Neutrophil (primary cell): Measurements from ENCODE around the gene DNMT3L.

Experiments used
- H3K27ac ChIP-seq: fragments of 200-600 bp; sonication (generic); 2 replicates; pipeline ENCODE4 v1.5.1; 2016; ENCODE audit warnings: mild to moderate bottlenecking, moderate library complexity
- H3K27me3 ChIP-seq: fragments of 200-600 bp; sonication (generic); 2 replicates; pipeline ENCODE4 v1.6.0; 2016; ENCODE audit warnings: mild to moderate bottlenecking
- H3K36me3 ChIP-seq: fragments of 200-600 bp; sonication (generic); 2 replicates; pipeline ENCODE4 v1.5.1; 2017
- H3K4me1 ChIP-seq, 2 experiments: fragments of 200-600 bp in 1 of 2; sonication (generic) in 1 of 2; 1 replicate in 1 of 2; 2 replicates in 1 of 2; pipeline versions ENCODE4 v1.5.1 to v1.6.1; 2013 to 2016; ENCODE audit warnings: low read depth in 1 of 2, low read length in 1 of 2, mild to moderate bottlenecking in 1 of 2, moderate library complexity in 1 of 2; ENCODE audit not compliant: control insufficient read depth in 1 of 2, insufficient read depth in 1 of 2
- H3K4me3 ChIP-seq, 2 experiments: fragments of 200-600 bp in 1 of 2; sonication (generic) in 1 of 2; 1 replicate in 1 of 2; 2 replicates in 1 of 2; pipeline ENCODE4 v1.5.1; 2013 to 2016; ENCODE audit warnings: low read depth in 1 of 2, low read length in 1 of 2, mild to moderate bottlenecking in 1 of 2, moderate library complexity in 1 of 2
- H3K9me3 ChIP-seq: fragments of 200-600 bp; sonication (generic); 2 replicates; pipeline ENCODE4 v1.5.1; 2016
- TF ChIP-seq, protein P1 (sequence below): fragments of 200-600 bp; sonication (generic); IDR thresholded peaks from 2 replicates; pipeline ENCODE4 v1.5.1; 2016; ENCODE audit warnings: antibody characterized with exemption

Gene DNMT3L

DNA sequence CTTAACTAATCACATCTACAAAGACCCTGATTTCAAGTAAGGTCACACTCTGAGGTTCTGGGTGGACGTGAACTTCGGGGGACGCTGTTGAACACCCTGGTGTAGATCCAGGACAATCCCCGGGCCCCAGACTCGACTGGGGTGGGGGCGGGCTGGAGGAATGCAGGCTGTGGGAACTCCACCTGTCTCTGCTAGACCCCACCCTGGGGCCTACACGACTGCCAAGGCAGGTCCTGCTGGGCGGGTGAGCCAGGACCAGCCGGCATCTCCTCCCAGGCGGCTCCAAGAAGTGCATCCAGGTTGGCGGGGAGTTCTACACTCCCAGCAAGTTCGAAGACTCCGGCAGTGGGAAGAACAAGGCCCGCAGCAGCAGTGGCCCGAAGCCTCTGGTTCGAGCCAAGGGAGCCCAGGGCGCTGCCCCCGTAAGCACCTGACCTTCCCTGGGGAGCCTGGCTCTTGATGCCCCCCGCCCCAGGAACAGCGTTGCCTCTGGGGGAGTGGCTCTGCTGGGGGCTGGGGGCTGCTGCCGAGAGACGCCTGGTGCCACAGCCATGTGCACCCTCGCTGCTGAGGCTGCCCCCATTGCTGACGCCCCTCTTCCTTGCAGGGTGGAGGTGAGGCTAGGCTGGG is 27.8 kb upstream of the DNMT3L start:
- H3K27me3 ChIP-seq: peaks cover 29% of the 10 kb centered on the region

DNA sequence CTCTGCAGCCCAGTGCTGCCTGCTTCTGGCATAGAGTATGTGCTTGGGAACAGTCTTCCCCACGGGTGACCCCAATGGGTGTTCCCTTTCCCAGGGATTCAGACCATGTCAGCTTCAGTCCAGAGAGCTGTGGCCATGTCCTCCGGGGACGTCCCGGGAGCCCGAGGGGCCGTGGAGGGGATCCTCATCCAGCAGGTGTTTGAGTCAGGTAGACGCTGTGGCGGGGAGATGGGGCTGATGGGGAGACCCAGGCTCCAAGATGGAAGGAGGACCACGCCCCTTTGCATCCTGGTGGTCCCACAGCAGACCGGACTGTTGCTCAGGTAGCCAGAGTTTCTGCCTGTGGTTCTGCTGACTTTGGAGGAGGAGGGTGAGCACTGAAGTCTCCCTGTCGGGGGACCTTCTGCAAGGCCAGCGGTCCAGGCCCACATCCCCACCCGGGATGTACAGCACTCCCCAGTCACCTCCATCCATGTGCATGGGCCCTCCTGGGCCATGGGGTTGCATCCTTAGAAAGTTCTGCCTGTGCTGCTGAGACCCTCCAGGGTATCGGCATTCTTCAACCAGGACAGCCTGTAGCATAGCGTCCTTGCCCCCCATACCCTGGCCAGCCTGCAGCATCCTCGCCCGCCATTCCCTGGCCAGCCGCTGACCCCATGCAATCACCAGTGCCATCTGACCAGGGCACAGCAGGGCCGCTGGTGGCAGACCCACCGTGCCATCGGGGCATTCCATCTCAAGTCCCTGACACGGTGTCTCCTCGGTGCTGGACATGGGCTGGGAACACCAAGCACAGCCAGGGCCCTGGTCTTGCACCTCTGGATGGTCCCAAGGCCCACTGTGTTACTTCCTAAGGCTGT is 26.8 kb upstream of the DNMT3L start:
- no peaks in the 10 kb centered on the region for H3K36me3 ChIP-seq
- no peak overlapping the region for H3K4me3 ChIP-seq
- H3K9me3 ChIP-seq: no peaks in the 10 kb centered on the region
- H3K4me1 ChIP-seq: no peaks in the 10 kb centered on the region
- TF ChIP-seq, protein P1, sequence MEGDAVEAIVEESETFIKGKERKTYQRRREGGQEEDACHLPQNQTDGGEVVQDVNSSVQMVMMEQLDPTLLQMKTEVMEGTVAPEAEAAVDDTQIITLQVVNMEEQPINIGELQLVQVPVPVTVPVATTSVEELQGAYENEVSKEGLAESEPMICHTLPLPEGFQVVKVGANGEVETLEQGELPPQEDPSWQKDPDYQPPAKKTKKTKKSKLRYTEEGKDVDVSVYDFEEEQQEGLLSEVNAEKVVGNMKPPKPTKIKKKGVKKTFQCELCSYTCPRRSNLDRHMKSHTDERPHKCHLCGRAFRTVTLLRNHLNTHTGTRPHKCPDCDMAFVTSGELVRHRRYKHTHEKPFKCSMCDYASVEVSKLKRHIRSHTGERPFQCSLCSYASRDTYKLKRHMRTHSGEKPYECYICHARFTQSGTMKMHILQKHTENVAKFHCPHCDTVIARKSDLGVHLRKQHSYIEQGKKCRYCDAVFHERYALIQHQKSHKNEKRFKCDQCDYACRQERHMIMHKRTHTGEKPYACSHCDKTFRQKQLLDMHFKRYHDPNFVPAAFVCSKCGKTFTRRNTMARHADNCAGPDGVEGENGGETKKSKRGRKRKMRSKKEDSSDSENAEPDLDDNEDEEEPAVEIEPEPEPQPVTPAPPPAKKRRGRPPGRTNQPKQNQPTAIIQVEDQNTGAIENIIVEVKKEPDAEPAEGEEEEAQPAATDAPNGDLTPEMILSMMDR: no peak
- H3K27me3 ChIP-seq: peaks cover 39% of the 10 kb centered on the region
- no peak overlapping the region for H3K27ac ChIP-seq

More for the DNA sequence above, 27.8 kb upstream of the DNMT3L start:
- no peak overlapping the region for H3K27ac ChIP-seq
- no peaks in the 10 kb centered on the region for H3K4me1 ChIP-seq
- H3K9me3 ChIP-seq: no peaks in the 10 kb centered on the region
- TF ChIP-seq, protein P1: no peak
- no peak overlapping the region for H3K4me3 ChIP-seq
- no peaks in the 10 kb centered on the region for H3K36me3 ChIP-seq

GRCh38 chr21:44286716-44287632 is 25.3 kb upstream of the DNMT3L start:
- H3K27me3 ChIP-seq: peaks cover 43% of the 10 kb centered on the region
- TF ChIP-seq, protein P1: no peak

DNA sequence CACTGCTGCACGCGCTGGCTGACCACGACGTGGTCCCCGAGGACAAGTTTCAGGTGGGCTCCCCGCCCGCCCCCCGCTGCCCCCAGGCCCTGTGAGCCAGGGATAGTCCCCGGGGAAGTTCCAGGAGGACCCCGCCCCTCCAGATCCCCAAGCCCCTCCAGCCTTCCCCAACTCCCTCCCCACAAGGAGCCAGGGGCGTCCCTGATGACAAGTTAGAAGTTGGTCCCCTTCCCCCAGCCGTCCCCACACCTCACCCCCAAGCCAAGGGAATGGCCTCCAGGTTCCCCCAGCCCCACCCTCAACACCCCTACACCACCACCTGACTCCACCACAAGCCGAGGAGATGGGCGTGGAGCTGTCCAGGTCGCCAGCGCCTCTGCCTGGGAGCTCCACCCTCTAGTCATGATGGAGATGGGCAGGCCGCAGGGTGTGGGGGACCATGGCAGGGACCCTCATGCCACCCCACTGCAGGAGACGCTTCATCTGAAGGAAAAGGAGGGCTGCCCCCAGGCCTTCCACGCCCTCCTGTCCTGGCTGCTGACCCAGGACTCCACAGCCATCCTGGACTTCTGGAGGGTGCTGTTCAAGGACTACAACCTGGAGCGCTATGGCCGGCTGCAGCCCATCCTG is 24.5 kb upstream of the DNMT3L start:
- TF ChIP-seq, protein P1: no peak
- no peak overlapping the region for H3K4me3 ChIP-seq
- no peaks in the 10 kb centered on the region for H3K9me3 ChIP-seq
- H3K36me3 ChIP-seq: no peaks in the 10 kb centered on the region
- peaks cover 43% of the 10 kb centered on the region for H3K27me3 ChIP-seq
- H3K4me1 ChIP-seq: no peaks in the 10 kb centered on the region
- H3K27ac ChIP-seq: no peak overlapping the region

More at GRCh38 chr21:44286716-44287632, 25.3 kb upstream of the DNMT3L start:
- H3K4me1 ChIP-seq: no peaks in the 10 kb centered on the region
- H3K4me3 ChIP-seq: no peak overlapping the region
- H3K9me3 ChIP-seq: no peaks in the 10 kb centered on the region
- H3K36me3 ChIP-seq: no peaks in the 10 kb centered on the region
- no peak overlapping the region for H3K27ac ChIP-seq
